Activated CD8-positive, alpha-beta memory T cell treated with anti-CD3 and anti-CD28 coated beads for 24 hours (primary cell): Measurements from ENCODE around the gene NIM1K.
"Not testable (repeated sequence)": the region's sequence is repeated elsewhere in the genome, so short reads cannot be mapped to it uniquely, and the experiment has no call there.

Source experiments
- DNase-seq: peaks from one replicate; pipeline ENCODE4 v3.0.0-alpha.2; 2020

Gene NIM1K

GRCh38 chr5:43190755-43191603 is 1.0 kb upstream of the NIM1K start:
- DNase-seq, result no peak

GRCh38 chr5:43192558-43193180 is 644 bp downstream of the NIM1K start:
- peak; percentile 68 for DNase-seq

- peak; percentile 68 for DNase-seq
Measured at GRCh38 chr5:43193181-43193893, 1.3 kb downstream of the NIM1K start.

- no peak for DNase-seq
Measured at GRCh38 chr5:43193894-43194265, 1.9 kb downstream of the NIM1K start.

DNA sequence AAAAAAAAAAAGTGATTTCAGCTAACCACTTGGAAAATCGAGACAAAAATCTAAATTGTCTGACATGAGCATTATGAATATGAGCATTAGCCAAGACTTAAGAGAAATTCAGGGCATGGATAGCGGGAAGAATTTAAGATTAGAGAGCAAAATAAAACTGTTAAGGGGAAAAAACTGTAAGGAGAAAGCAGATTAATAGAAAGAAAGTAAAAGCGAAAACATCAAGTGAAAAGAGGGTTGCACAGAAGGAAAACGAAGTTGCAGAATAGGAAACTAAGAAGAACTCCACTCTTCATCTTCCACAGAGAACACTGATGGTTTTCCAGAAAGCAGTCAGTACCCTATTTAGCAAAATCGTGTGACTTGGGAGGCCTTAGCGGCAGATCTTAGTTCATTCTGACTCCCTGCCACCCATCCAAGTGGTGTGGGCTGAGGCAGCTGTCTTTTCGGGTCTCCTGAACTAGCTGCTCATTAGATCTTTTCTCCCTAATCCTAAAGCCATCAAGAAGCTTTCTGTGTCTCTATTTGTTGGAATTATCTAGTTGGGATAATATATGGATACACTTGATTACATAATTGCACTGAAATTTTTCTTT is 3.7 kb downstream of the NIM1K start:
- no peak for DNase-seq

DNA sequence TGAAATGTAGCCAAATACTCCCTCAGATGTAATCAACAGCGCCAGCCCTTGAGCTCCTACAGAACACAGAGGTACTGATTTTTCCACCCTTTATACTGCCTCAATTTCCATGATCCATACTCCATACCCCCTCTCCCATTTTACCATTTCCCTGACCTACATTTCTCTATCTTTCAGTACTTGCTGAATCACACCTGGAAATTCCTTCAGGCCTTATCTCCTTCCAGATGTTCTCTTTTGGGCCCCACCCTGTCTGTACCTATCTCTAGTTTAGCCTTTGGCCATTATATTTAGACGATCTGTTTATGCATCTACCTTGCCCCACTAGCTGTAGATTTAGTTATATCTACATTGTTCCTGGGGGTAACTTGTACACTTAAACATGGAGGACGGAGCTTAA is 5.5 kb downstream of the NIM1K start:
- DNase-seq, result no peak

DNA sequence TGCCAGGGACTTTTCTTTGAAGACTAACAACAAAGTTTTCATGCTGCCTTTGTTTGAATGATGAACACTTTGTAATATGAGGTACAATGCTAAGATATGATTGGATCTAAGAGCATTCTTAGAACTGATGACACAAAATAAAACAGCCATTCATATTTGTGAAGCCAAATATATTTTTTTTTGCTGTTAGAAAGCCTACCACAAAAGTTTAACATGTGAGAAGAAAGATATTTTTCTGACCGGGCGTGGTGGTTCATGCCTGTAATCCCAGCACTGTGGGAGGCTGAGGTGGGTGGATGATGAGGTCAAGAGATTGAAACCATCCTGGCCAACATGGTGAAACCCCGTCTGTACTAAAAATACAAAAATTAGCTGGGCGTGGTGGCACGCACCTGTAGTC is 9.4 kb downstream of the NIM1K start:
- DNase-seq, result not testable (repeated sequence)

GRCh38 chr5:43202380-43202779 is 10.4 kb downstream of the NIM1K start:
- DNase-seq, result no peak

GRCh38 chr5:43203373-43203772 is 11.3 kb downstream of the NIM1K start:
- no peak for DNase-seq

GRCh38 chr5:43204958-43205357 is 12.9 kb downstream of the NIM1K start:
- no peak for DNase-seq

- no peak for DNase-seq
Measured at GRCh38 chr5:43207601-43208000, 15.6 kb downstream of the NIM1K start.

DNA sequence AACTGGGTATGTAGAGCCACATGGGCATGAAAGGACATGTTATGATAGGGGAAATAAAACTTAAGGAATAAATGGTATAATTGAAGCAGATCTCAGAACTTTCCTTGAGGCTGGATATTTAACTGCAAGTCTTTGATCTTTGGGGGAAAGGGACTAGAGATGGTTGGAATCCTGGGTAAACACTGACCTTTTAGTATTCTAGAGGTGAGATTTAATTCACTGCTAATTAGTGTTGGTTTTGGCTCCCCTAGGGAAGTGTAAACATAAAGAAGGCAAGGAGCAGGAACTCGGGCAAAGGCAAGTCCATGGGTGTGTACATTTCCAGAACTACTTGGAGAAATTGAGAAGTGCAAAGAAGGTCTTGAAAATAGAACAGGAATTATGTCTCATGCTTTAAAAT is 16.6 kb downstream of the NIM1K start:
- no peak for DNase-seq

GRCh38 chr5:43209060-43209459 is 17.0 kb downstream of the NIM1K start:
- DNase-seq, result no peak

DNA sequence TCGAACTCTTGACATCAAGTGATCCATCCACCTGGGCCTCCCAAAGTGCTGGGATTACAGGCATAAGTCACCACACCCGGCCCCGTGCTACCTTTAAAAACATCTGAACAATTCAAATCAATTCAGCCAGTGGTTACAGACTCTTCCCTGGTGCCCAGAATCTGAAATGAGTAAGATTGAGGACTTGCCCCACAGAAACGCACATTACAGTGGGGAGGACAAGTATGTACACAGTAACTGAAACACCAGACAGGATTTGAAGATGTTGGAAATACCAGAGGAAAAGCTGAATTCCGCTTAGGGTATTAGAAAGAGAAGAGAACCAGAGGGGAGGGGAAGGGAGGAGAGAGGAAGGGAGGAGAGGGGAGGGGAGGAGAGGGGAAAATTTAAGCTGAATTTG is 17.8 kb downstream of the NIM1K start:
- DNase-seq, result no peak

GRCh38 chr5:43210570-43210969 is 18.5 kb downstream of the NIM1K start:
- no peak for DNase-seq

DNA sequence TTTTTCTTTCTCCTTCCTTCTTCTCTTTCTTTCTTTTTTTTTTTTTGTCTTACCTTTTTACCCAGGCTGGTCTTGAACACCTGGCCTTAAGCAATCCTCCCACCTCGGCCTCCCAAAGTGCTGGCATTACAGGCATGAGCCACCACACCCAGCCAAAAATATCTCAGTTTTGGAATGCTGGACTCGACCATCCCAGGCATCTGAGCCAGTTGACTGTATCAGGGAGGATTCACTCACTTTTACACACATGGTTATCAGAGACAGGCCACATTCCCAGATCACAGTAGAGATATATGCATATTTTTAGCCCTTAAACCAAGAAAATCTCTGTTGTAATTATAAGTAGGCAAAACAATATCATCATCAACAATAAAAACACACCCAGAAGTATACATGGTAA is 21.9 kb downstream of the NIM1K start:
- no peak for DNase-seq

DNA sequence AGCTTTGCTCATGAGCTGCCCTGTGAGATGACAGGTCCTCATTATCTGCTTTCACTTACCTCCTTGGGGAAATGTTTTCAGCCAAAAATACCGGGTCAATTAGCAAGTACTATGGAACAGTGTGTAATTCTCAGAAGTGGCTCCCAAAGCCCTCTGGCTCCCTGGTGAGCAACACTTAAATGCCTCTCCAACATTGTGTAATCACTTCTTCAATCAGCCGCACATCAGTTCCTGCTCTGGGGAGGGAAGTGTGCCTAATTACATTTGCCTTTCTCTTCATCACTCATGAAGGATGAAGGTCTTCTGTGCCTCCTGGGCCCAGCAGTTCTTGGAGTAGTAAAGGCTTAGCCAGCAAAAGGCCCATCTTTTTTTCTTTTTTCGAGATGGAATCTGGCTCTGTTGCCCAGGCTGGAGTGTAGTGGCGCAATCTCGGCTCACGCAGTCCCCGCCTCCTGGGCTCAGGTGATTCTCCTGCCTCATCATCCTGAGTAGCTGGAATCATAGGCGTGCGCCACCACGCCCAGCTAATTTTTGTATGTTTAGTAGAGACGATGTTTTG is 23.1 kb downstream of the NIM1K start:
- DNase-seq, result no peak

DNA sequence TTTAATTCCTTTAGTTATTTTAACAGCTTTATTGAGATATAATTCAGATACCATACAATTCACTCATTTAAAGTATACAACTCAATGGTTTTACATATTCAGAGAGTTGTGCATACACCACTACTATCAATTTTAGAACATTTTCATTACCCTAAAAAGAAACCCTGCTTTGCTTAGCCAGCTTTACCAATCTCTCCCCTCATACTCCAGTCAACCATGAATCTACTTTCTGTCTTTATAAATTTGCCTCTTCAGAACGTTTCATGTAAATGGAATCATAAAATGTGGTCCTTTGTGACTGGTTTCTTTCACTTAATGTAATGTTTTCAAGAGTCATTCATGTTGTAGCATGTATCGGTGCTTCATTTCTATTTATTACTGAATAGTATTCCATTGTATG is 24.9 kb downstream of the NIM1K start:
- no peak for DNase-seq

DNA sequence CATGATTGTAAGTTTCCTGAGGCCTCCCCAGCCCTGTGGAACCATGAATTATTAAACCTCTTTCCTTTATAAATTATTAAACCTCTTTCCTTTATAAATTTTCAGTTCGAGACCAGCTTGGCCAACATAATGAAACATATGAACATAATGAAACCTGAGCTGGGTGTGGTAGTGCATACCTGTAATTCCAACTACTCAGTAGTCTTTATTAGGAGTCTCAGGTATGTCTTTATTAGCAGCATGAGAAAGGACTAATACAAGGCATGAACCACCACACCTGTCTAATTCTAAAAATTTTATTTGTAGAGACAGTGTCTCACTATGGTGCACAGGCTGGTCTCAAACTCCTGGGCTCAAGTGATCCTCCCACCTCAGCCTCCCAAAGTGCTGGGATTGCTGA is 27.1 kb downstream of the NIM1K start:
- DNase-seq, result no peak

DNA sequence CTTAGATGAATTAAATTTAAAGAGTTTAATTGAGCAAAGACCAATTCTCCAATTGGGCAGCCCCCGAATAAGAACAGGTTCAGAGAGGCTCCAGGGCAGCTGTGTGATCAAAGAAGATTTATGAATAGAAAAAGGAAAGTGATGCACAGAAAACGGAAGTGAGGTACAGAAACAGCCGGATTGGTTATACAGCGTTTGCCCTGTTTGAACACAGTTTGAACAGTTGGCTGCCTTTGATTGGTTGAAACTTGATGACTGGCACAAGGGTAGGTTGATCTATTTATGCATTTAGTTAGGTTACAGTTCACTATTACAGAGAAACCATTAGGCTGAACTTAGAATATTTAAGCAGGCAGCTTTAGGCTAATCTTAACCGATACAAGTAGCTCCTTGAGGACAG is 29.5 kb downstream of the NIM1K start:
- no peak for DNase-seq

DNA sequence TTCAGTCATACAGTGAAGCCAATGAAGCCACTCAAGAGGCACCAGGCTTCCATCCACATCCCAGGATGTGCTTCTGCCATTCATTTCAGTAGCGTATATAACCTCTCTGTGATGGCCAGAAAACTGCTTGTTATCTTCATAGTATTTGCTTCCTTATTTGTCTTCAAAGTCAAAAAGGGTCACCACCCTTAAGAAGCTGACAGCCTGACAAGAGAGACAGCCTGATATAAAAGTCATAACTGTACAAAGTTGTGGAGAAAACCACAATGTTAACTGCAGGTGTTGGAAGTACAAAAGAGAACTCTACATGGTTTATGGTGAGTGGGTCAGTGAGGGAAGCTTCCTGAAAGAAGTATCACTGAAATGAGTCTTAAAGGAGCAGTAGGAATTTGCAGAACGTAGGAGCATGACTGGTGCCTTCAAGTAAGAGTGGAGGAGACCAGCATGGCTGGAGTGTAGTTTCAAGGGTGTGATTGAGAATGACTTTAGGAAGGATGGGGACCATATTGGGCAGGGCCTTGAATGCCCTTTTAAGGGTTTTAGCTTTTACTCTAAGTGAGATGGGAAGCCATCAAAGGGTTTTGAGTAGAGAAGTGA is 33.7 kb downstream of the NIM1K start:
- no peak for DNase-seq

- no peak for DNase-seq
Measured at GRCh38 chr5:43227655-43228054, 35.6 kb downstream of the NIM1K start.

GRCh38 chr5:43230707-43231106 is 38.7 kb downstream of the NIM1K start:
- DNase-seq, result no peak
